GM19239 (cell line): ENCODE data around the gene PPP1R36.
A peak's percentile ranks its signal among the peaks of the same experiment; 100 is the strongest.
"Not testable (repeated sequence)": the region's sequence is repeated elsewhere in the genome, so short reads cannot be mapped to it uniquely, and the experiment has no call there.

ENCODE experiments used
- DNase-seq: peaks from one replicate; pipeline ENCODE4 v3.0.0; 2011; ENCODE audit warnings: low spot score; ENCODE audit not compliant: insufficient read length
- FAIRE-seq: peaks from 2 replicates; lab custom pipeline; 2011; peaks lifted over from hg19 to GRCh38; lab: Jason Lieb, UNC

PPP1R36 gene

DNA sequence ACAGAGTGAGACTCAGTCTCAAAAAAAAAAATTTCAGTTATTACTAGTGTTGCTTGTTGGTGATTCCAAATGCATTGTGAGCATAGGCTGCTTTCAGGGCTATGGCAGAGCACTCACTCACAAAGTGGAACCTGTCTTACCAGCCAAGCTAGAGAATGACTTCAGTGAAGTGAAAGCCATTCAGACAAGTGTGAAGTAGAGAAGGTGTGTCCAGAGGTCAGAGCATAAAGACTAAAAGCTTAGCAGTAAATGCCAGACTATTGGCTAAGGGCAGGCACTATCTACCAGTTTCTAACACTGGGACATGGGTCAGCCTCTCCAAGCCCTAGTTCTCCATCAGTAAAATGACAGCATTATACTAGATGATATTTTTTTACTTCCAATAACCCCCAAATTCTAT is 12.7 kb downstream of the PPP1R36 start:
- no peak for DNase-seq
- FAIRE-seq: no peak

DNA sequence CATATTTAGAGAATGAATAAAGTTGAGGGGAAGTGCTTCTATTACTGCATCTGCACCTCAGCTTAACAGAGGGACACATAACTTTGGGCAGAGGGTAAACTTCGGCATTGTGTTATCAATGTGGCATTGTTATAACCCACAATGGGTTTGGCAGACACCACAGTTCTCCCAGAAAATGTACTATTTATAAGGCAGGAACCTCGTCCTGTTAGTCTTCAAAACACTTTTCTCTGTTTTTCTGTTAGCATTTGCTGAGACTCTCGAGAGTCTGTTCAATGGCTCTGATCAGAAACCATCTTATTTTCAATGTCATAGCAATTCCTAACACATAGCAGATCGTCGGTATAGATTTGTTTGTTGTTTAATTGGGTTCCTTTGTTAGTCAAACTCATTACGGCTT is 13.9 kb downstream of the PPP1R36 start:
- FAIRE-seq: no peak

DNA sequence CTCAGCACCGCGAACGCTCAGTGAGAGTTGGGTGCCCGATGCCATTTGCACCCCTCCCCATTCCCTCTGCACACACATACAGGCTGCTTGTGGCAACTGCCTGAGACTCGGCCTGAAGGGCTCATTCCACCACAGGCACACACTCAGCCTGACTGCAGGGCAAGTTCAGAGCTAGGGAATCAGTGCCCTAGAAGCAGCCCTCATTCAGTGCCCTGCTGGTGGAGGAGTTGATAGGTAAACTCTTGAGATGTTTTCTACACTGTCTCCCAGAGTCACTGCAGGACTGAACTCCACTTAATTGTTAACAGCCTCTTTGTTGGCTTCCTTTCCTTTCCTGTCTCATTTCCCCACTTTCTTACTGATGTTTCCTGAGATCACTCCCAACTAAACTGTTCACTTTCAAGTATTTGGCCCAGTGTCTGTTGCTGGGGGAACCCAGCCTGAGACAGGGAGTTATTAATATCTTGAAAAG is 16.9 kb downstream of the PPP1R36 start:
- DNase-seq (no peak), FAIRE-seq (no peak)

More for the DNA sequence above, 13.9 kb downstream of the PPP1R36 start:
- no peak for DNase-seq

DNA sequence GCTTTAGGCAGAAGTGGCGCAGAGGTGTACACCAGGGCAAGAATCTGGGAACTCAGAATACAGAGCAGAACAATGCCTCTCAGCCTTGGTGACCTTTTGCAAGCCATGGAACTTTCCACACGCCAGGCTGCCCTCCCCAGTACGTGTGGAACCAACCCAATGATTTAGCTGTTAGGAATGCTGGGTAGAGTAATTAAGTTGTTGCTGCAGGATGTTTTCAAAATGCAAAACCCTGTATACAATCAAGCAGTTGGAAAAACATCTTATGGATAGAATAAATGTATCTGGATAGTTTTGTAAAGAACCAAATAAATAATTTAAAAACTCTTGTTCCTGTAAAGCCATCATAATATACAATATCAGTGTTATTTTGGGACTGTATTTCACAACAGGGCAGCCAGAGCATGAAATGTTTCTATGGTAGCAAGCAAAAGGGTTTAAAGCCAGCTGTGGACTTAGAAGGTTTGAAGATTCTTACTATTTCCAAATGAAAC is 19.4 kb downstream of the PPP1R36 start:
- FAIRE-seq: no peak
- DNase-seq: no peak

DNA sequence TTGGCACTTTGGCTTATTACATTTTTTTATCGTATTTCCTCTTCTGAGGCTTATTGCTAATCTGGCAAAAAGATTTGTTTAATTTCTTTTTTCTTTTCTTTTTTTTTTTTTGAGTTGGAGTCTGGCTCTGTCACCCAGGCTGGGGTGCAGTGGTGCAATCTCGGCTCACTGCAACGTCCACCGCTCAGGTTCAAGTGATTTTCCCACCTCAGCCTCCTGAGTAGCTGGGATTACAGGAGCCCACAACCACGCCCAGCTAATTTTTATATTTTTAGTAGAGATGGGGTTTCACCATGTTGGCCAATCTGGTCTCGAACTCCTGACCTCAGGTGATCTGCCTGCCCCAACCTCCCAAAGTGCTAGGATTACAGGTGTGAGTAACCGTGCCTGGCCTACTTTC is 19.9 kb downstream of the PPP1R36 start:
- FAIRE-seq, DNase-seq: not testable (repeated sequence)

DNA sequence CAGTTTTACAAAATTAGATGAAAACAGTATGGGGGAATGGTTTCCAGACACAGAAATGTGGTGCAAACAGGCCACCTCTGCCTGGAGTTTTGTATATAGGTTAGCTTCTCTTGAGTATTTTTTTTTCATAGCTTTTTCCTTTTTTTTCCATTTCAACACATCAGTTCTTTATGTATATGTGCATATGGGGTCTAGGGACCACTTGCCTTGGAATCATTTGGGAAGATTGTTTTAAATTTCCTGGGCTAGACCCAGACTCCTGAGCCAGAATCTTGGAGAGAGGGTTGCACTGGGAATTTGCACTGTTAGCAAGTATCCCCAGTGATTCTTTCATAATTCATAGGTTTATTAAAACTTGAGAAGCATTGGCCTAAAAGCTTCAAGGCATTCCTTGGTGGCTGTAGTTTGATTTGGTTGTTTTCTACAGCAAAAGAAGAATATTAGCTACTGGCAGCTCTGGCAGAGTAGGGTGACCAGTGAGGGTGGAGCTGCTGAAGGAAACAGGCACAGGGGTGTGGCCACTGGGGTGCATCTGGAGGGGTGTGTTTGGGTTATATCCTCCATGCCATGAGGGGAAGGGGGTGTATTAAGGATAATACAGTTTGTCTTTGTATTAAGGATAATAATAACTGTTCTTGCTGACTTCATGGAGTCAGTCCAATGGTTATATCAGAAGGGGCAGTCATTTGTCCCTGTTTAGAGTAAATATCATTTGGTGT is 22.8 kb downstream of the PPP1R36 start:
- FAIRE-seq (no peak), DNase-seq (no peak)

DNA sequence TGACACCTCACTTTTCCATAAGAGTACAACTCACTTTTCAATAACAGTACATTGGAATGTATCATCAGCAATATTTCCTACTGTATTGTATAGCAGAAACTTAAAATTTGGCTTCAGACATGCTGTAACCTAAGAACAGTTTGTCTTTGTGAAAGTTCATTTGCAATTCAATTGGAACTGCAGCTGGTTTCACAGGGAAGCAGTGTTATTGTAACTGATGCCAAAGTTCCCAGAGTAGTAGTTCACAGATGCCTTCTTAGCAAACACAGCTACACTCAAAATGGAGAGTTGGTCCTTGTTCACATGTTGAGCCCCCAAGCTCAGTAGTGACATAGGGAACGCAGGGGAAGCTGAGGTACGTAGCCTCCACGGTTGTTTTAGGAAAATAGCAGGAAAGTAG is 23.3 kb downstream of the PPP1R36 start:
- FAIRE-seq (no peak), DNase-seq (no peak)

DNA sequence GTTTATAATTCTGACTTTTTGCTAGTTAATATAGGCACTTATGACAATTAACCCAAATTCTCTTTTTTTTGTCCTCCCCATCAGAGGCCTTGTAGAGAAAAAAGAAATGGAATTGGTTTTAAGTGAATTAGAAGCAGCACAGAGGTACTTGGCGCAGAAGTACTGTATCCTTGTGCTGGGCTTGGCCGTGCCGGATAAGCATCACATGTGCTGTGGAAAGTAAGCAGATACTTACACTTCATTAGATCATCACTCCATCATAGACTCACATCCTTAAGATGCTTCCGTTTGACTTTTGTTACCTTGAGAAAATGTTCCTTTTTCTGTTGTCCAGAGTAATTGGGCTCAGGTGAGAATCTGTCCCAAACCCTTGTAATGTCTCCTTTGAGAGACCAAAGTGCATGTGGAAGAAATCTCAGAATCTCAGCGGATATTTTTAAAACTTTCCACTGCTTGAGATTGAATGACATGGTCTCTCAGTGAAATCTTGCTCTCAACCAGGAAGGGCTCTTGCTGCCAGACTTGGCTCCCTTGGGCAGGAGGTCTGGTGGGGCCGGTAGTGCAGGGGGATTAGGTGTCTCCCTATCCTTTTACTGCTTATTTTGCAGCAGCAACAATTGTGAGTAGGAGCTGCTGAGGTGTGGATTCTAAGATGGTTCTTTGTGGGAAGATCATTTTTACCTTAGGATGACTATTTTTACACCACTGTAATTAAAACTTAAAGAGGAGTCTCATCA is 24.8 kb downstream of the PPP1R36 start:
- no peak for FAIRE-seq

DNA sequence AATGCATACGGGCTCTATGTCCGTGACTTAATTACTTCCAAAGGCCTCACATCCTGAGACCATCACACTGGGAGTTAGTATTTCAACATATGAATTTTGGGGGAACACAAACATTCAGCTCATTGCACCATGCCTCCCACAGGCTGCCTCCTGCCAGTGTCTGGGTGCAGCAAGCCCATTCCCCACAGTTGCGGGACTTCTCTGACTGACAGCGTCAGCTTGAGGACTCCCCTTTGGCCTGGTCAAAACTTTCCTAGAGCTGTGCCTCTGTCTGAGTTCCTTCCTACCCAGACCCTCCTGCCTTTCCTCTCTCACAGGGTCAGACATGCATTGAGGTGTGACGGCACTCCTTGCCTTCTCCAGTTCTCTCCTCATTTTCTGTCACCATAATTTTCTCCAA is 27.4 kb downstream of the PPP1R36 start:
- no peak for DNase-seq
- FAIRE-seq: no peak

More for the DNA sequence above, 24.8 kb downstream of the PPP1R36 start:
- no peak for DNase-seq

DNA sequence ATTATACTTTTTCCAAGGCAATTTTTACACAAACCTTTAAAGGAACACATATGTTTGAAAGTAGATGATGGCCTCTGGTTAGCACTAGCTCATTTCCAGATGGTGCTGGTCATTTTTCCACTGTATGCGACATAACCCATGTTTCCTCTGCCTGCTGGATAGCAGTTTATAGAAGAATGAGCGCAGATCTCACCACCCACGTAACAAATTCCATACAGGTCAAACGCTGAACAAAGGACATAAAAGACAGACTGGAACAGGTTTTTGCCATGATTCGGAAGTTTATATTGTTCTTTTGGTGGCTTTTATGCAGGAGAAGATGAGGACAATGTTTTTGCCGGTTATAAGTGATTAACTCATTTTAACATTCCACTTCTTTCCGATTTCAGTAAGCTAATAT is 30.7 kb downstream of the PPP1R36 start:
- no peak for FAIRE-seq

DNA sequence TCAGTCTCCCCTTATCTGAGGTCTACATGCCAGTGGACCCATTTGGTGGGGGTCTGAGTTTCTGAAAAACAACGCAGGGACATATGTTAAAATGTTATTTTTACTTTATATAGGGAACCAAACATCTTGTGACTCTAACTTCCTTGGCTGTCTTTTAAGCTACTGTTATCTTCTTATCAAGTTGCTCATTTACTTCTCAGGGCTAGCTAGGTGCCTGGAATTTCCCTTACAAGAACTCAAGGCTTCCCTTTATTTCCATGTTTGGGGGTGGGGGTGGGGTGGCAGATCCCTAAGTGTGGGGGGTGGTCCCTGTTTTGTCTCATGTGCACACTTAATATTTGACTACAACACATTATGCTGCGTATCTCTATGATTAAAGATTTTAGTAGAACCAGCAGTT is 31.6 kb downstream of the PPP1R36 start:
- no peak for DNase-seq
- no peak for FAIRE-seq

More for the DNA sequence above, 30.7 kb downstream of the PPP1R36 start:
- no peak for DNase-seq

DNA sequence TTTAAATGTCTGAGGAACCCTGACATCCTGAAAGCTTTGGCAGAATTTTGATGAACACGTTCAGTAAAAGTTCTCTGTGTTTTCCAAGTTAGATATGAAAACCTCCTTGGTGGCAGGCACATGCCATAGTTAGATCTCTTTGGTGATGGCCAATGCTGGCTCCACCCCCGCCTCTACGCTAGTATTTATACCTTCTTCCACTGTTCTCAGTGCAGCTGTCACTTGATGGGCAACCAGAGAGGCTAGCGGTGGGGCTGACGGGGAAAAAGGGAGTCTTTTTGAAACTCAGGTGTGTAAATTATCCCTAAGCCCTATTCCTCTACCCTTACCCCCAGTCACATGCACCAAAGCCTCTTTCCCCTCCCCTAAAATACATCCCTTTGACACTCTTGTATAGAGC is 32.1 kb downstream of the PPP1R36 start:
- DNase-seq (no peak), FAIRE-seq (no peak)

DNA sequence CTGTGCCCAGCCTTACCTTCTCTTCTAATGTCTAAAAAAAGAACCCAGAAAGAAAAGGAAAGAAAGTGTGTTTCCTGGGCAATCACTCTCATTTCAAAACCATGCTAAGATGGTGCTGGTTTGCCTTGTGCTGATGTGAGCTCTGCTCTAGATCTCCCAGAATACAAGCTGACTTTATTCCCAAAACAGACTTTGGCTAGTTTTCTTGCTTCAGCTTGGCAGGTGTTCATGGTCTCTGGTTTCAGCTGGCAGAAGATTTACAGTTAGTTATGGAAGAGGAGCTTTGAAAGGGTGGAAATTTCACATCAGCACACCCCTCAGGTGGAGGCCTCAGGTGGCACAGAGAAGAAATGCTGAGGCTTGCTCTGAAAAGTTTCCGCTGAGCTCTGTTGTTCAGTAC is 34.4 kb downstream of the PPP1R36 start:
- FAIRE-seq: no peak

DNA sequence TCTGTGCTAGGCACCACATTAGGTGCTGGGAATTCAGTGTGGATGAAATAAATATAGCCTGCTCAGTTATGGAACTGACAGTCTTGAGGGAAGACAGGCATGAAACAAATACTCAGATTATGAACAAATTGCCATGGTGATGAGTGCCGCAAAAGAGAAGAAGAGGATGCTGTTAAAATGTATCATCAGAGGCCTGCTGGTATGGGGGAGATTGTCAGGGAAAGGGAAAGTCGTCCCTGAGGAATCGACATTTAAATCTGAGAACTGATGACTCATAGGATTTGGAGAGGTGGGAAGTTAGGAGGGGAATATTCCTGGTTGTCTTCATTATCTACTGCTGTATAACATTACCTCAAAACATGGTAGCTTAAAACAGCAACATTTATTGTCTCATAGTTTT is 42.0 kb downstream of the PPP1R36 start:
- FAIRE-seq: no peak
- DNase-seq: no peak

More for the DNA sequence above, 34.4 kb downstream of the PPP1R36 start:
- DNase-seq: no peak

DNA sequence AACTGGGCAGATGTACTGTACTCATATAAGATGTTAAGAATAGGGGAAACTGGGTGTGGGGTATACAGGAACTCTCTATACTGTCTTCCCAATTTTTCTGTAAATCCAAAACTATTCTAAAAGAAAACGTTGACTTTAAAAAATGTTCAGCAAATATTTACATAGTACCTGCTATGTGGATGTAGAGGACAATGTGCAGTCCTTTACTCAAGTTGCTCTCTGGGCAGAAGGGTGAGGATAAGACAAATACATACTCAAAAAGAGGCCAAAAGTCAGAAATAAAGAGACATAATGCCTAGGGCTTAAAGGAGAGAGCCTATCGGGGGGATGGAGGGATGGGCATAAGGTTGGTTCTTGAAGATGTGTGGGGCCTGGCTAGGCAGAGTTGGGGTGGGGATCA is 44.7 kb downstream of the PPP1R36 start:
- FAIRE-seq: no peak
- DNase-seq: no peak

DNA sequence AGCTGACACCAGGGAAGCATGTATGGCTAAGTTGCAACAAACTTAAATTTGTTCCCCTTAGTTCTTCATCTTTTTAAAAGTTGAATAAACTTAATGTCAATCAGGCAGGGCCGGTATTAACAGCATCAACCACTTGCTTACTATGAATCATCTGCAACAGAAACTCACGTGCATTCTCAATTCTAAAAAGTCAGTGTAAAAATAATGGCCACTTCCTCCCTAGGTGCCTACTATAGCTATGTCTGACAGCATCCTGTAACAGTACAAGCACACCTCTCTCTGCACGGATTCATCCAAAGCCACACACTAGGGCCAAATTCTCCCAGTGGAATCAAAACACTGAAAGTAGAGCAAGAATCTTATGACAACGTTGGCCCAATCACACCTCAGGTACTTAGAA is 48.6 kb downstream of the PPP1R36 start:
- DNase-seq (peak; percentile 16), FAIRE-seq (no peak)

DNA sequence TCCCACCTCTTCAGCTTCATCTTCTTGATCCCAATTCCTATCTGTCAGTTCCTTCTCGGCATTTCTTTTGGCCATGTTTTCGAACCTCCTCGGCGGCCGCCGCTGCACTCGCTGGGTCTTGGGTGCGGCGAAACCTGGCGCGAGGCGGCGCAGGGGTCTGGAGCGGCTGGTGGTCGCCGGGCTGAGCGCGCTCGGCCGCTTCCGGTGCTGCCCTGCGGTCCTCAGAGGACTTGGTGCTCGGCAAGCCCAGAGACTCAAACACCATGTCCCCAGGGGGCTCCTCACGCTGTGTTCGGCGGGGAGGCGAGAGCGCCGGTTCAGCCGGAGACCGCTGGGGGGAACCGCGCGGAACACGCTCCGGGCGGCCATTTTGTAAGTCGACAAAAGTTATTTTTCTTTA is 51.8 kb downstream of the PPP1R36 start:
- DNase-seq (no peak), FAIRE-seq (no peak)

DNA sequence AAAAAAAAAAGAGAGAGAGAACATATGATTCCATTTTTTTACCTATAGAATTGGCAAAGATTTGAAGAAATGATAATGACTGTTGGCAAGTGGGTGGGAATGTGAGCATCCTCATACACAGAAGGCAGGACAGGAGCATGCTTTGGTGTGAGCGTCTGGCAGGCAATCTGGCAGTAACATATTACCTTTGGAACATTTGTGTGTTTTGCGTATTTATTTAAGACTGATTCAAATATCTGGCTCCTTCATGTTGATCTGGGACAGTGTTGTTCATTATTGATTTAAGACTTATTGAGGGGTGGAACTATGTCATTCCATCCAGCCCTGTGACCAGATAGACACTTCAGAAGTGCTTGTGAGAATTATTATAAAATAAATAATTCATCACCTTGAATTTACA is 53.1 kb downstream of the PPP1R36 start:
- FAIRE-seq (no peak), DNase-seq (no peak)

DNA sequence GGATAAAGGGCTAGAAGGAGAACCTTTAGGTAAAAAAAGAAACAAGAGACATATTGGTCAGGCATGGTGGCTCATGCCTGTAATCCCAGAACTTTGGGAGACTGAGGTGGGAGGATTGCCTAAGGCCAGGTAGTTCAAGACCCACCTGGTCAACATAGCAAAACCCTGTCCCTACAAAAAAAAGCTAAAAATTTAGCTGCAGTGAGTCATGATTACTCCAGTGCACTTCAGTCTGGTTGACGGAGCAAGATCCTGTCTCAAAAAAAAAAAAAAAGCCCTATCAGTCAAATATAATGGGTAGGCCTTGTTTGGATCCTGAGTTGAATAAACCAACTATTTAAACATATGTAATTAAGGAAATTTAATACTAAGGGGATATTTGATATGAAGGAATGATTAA is 54.2 kb downstream of the PPP1R36 start:
- FAIRE-seq: no peak
- DNase-seq: no peak

DNA sequence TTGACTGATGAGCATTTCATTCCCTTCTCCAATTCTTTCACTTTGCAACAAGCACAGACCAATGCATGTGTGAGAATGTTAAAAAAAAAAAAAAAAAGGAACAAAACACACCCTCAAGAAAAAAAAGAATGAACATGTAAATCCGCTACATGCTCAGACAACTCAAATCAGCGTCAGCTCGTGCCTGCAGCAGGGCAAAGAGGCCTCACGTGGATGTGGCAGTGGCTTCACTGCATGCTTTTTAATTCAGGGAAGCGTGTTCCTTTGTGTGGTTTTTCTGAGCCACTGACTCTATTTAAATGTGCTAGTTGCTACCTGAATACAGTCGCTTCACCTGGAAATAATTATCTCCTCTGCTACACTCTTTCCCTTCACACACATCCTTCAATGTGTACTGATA is 55.1 kb downstream of the PPP1R36 start:
- DNase-seq: no peak
- FAIRE-seq: no peak

DNA sequence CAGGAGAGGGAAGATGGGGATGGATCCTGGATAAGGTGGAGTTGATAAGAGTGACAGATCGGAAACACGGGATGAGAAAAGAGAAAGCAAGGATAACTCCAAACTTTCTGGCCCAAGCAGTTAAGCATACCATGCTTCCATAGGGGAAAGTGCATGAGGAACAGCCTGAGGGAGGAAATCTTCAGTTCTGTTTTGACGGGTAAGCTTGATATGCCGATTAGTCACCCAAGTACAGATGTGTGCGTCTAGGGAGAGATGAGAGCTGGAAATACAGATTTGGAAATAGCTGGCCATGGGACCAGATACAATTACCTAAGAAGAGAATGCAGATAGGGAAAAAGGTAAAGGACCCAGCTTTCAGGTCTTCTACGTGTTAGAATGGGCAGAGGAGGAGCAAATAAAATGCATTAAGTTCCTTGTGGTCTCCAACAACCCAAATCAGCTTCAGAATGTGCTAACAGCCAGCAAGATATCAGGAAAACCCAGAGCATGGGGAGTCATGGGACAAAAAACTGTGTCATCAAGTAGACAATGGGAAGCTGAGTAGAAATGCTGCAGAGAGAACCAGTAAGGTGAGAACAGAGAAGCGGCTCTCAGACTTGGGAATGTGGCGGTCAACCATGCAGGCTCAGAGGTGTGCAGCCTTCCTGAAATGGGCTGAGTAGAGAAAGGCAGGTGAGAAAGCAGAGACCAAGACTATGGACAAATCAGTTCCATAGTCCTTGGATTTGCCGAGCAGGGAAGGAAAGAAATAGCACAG is 56.3 kb downstream of the PPP1R36 start:
- FAIRE-seq: no peak
- no peak for DNase-seq
